Activated CD4-positive, alpha-beta T cell treated with anti-CD3 and anti-CD28 coated beads for 1 hour (primary cell): Measurements from ENCODE around the gene MARS1.
"Not testable (repeated sequence)": the region's sequence is repeated elsewhere in the genome, so short reads cannot be mapped to it uniquely, and the experiment has no call there.

ENCODE experiments used
- DNase-seq: peaks from one replicate; pipeline ENCODE4 v3.0.0-alpha.2; 2020

Gene MARS1

DNA sequence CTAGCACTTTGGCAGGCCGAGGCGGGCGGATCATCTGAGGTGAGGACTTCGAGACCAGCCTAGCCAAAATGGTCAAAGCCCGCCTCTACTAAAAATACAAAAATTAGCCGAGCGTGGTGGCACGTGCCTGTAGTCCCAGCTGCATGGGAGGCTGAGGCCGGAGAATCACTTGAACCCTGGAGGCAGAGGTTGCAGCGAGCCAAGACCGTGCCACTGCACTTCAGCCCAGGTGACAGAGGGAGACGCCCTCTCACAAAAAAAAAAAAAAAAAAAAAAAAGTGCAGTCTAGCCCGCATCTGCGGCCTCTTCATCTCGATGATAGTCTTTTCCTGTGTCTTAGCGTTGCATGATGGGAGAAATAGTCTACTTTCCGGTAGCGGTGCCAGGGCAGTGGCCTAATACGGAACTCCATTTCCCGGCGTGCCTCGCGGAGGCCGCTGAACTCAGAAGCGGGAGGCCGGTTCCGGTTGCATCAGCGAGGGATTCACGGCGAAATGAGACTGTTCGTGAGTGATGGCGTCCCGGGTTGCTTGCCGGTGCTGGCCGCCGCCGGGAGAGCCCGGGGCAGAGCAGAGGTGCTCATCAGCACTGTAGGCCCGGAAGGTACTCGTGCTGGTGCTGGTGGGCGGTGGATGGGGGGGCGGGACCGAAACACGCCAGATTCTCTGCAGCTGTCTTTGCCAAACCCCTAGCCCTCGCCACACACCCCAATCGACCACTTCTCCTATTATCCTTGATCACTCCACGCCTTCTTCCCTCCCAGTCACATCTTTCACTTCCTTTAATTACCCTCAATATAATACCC lies at the start of gene MARS1:
TSS of gene MARS1 (plus strand) at position 472 of the 805 bp plus-strand sequence. CDS start at position 495, 23 bp downstream.
- DNase-seq, result peak; percentile 90

DNA sequence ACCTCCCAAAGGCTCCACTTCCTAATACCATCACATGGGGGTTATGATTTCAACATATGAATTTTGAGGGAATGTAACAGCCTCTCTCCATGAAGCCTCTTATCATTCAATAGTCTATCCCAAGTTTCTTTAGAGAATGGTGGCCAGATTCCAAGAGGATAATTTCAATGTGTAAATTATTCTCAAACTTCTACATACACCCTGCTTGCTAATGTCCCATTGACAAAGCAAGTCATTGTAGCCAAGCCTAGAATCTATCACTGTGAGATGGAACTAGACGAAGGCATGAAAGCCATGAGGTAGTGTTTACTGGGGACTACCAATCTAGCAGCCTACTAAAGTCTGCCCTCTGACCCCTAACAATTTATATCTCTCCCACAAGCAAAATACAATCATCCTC lies 49.5 kb upstream of the MARS1 start:
- DNase-seq, result no peak

DNA sequence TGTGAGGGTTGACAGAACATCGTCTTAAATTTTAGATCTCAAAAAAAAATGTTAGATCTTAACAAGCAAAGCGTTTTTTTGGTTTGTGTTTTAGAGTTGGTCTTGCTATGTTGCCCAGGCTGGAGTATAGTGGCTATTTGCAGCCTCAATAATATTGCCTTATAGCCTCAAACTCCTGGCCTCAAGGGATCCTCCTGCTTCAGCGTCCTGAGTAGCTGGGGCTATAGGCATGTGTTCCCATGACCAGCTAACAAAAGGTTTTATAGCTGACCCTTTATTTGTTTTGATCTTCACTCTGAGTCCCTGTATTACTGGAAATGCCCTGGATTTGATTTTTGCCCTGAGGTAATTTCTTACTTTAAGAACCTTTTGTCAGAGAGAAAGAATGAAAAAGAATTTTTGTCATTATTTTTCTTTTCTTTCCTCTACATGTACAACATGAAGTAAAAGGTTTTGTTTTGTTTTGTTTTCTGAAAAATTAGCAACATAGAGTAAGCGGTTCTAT lies 48.1 kb upstream of the MARS1 start:
- DNase-seq, result no peak

DNA sequence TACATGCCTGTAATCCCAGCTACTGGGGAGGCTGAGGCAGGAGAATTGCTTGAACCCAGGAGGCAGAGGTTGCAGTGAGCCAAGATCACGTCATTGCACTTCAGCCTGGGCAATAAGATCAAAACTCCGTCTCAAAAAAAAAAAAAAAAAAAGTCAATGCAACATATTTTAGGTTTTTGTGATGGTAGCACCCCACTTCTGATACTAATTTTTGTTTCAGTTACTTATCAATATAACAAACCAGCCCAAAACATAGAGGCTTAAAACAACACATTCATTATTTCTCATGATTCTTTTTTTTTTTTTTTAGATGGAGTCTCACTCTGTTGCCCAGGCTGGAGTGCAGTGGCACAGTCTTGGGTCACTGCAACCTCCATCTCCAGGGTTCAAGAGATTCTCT lies 46.5 kb upstream of the MARS1 start:
- not testable (repeated sequence) for DNase-seq

DNA sequence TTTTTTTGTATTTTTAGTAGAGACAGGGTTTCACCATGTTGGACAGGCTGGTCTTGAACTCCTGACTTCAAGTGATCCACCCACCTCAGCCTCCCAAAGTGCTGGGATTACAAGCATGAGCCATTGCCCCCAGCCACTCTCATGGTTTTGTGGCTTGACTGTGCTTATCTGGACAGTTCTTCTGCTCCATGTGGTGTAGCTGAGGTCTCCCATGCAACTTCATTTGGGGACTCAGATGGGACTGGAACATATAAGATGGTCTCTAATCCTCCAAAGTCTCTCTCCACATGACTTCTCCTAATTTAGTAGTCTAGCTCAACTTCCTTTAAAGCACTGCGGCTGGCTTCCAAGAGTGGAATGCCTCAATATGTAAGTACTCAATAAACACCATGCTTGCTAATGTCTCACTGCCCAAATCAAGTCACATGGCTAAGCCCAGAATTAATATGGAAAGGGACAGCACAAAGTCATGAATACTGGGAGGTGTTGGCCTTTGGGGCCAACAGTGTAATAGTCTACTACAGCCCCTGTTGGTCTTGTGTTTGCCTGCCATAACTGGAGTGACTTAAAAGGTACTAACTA lies 45.9 kb upstream of the MARS1 start:
- no peak for DNase-seq

DNA sequence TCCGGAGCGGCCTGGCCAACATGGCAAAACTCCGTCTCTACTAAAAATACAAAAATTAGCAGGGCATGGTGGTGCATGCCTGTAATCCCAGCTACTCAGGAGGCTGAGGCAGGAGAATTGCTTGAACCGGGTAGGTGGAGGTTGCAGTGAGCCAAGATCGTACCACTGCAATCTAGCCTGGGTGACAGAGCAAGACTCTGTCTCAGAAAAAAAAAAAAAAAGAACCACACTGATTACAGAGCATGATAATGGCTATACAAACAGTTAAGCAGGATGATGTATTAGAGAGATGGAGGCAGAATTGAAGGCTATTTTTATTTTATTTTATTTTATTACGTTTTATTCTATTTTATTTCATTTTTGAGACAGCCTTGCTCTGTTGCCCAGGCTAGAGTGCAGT lies 43.5 kb upstream of the MARS1 start:
- DNase-seq, result not testable (repeated sequence)

DNA sequence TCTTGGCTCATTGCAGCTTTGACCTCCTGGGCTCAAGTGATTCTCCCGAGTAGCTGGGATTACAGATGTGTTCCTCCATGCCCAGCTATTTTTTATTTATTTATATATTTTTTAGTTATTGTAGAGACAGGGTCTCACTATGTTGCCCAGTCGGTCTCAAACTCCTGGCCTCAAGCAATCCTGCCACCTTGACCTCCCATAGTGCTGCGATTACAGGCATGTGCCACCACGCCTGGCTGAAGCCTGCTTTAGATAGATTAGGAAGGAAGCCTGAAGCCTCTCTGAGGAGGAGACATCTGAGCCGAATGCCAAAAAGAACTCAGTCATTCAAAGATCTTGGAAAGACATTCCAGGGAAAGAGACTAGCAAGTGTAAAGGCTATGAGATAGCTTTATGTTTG lies 43.1 kb upstream of the MARS1 start:
- DNase-seq, result no peak

DNA sequence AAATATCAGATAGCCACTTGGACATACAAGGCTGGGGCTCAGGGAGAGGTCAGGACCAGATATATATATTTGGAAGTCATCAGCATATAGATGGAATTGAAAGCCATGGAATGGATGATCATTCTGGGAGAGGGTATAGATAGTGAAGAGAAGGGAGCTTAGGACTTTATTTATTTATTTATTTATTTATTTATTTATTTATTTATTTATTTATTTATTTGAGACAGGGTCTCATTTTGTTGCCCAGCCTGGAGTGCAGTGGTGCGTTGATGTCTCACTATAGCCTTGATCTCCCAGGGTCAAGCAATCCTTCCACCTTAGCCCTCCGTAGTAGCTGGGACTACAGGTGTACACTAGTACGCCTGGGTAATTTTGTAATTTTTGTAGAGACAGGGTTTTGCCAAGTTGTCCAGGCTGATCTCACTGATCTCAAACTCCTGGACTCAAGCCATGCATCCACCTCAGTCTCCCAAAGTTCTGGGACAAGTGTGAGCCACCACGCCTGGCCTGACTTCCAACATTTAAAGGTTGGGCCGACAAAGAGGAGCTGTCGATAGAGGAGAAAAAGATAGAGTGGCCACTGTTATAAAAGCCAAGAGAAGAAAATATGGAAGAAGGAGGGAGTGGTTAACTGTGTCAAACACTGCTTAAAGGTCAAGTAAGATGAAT lies 41.4 kb upstream of the MARS1 start:
- DNase-seq, result no peak

DNA sequence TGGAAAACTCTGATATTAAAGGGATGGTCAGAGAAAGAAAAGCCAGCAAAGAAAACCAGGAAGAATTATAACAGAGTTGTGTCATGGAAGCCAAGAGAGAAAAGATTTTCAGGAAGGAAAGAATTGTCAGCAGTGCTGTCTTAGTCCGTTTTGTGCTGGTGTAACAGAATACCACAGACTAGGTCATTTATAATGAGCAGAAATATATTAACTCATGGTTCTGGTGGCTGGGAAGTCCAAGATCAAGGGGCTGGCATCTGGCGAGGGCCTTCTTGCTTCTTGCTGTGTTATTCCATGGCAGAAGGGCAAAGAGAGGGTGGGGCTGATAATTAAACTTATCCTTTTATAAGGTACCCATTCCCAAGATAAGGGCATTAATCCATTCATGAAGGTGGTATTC lies 39.2 kb upstream of the MARS1 start:
- no peak for DNase-seq

DNA sequence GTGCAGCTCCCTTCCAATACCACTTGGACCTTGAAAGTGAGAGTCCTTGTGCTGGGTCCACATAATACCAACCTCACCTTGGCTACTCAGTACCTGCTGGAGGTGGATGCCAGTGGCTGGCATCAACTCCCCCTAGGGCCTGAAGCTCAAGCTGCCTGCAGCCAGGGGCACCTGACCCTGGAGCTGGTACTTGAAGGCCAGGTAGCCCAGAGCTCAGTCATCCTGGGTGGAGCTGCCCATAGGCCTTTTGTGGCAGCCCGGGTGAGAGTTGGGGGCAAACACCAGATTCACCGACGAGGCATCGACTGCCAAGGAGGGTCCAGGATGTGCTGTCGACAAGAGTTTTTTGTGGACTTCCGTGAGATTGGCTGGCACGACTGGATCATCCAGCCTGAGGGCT lies 38.5 kb upstream of the MARS1 start:
- no peak for DNase-seq

DNA sequence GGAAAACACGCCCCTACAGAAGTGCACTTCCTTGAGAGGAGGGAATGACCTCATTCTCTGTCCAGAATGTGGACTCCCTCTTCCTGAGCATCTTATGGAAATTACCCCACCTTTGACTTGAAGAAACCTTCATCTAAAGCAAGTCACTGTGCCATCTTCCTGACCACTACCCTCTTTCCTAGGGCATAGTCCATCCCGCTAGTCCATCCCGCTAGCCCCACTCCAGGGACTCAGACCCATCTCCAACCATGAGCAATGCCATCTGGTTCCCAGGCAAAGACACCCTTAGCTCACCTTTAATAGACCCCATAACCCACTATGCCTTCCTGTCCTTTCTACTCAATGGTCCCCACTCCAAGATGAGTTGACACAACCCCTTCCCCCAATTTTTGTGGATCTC lies 37.8 kb upstream of the MARS1 start:
- no peak for DNase-seq

DNA sequence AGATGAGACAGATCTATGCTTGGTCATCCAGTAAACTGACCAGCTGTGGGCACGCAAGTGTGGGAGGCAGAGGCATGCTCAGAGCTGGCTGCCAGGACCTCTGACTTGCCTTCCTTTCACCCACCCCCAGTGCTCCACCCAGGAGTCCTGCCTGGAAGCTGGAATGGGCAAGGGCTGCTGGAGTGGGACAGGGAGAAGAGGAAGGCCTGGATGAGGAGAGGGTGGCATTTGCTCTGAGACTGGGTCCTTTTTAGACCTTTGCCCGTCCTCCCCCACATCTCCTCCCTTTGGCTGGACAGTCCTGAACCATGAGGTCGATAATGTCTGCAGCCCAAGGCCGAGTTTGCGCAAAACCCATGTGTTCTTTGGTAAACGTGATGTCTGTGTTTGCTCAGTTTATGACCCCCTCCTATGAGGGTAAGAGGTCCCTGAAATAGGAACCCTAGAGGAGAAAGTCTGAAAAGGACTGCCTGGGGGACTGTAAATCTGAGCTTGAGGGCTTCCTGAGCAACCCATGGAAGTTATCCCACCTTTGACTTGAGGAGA lies 36.6 kb upstream of the MARS1 start:
- DNase-seq, result no peak

DNA sequence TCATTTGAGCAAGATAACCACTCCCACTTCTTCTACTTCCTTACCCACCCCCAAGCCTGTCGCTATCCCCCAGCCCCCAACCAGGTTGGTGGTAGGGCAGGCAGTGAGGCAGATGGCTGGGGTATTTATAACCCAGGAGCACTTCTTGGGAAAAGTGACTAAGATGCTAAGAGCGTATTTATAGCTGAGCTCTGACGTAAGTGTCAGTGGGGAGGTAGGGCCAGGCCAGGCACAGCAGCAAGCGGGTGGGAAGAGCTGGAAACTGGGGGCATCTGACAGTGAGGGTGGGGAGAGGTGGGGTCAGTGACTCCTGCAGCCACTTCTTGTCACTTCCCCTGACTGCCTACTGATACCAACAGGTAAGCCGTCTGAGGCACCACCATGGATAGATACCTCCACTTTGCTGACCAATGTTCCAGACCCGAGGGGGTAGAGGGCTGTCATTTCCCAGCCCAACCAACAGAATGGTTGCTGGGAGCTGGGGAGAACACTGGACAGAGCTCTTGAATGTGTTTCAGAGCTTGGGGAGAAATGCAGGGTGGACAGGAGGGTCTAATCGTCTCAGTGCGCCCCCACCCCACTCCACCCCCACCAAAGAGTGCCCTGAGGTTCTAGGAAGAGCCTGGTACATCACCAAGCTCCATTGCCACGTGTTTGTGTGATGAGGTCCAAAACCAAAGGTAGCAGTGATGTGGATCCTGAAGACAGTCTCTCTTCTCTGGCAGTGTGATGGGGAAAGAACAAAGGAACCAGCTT lies 35.5 kb upstream of the MARS1 start:
- no peak for DNase-seq

DNA sequence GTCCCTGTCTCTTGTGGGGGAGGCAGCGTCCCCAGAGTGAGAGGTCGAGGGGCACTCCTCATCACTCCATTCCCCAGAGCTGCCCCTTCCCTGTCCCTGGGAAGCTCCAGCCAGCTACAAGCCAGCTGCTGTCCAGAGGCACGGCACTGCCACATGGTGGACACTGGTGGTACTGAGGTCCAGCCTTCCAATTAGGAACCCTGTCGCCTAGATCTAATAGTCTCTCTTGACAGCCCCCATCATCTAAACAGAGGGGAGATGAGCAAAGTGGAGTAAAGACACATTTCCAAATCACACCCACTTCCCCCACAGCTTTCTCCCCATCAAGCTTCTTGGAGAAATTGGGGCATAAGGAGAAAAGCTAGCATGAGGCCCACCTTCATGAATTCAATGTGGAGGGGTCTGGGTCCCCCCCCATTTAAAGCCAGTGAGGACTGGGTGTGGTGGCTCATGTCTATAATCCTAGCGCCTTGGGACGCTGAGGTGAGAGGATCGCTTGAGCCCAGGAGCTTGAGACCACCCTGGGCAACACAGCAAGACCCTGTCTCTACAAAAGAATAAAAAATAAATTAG lies 34.8 kb upstream of the MARS1 start:
- DNase-seq, result no peak

DNA sequence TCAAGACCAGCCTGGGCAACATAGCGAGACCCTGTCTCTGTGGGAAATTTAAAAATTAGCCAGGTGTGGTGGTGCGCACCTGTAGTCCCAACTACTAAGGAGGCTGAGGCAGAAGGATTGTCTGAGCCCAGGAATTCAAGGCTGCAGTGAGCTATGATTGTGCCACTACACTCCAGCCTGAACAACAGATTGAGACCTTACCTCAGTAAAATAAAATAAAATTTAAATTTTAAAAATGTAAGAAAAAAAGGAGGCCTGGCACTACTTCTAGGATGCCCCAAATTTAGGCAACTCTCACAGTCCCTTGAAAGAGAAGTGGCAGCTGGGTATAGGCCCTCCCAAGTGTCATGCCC lies 33.7 kb upstream of the MARS1 start:
- no peak for DNase-seq

DNA sequence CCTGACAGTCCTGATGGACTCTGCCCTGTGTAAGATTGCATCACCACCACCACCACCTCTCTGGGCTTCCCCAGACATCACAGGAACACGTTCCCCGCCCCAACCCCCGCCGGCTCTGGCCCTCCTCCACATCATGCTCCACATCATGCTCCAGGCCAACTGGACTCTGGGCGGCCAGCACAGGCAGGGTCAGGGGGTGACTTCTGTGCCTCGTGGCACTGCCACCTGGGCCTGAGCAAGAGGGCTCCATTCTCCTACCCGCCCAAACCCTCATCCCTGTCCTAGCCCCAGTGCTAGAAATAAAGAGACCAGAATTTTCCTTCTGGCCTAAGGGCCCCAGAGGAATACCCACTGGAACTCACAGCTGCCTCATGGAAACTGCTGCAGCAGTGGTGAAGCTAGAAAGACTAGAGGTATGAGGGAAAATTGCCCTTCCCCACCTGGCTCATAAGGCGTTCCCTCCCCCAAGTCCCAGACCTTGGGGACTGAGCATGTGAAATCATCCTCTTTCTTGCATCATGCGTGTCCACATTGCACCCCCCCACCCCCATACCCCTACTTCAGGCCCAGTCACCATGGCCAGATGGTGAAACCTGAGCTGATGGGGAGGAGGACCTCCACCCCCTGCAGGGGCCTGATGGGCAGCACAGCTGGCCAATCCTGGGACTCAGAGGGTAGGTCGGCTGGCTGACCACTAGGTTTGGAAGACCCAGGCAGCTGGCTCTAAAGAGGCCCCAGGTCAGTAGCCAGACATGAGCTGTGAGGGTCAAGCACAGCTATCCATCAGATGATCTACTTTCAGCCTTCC lies 33.1 kb upstream of the MARS1 start, which contains the start of gene INHBE:
TSS of gene INHBE (plus strand) at position 742 of the 808 bp plus-strand sequence. CDS start 230 bp downstream, outside the sequence.
- DNase-seq, result no peak

DNA sequence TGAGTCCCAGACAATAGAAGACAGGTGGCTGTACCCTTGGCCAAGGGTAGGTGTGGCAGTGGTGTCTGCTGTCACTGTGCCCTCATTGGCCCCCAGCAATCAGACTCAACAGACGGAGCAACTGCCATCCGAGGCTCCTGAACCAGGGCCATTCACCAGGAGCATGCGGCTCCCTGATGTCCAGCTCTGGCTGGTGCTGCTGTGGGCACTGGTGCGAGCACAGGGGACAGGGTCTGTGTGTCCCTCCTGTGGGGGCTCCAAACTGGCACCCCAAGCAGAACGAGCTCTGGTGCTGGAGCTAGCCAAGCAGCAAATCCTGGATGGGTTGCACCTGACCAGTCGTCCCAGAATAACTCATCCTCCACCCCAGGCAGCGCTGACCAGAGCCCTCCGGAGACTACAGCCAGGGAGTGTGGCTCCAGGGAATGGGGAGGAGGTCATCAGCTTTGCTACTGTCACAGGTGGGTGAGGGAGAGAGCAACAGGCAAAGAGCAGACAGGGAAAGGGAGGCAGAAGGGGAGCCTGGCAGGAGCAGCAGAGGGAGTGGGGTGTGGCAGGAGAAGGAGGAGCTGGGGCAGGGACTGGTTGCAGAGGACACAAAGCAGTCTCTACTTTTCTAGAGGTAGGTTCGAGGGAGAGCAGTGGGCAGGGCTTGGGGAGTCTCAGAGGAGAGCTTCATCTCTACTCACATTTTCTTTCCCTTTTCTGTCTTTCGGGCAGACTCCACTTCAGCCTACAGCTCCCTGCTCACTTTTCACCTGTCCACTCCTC lies 32.3 kb upstream of the MARS1 start:
- no peak for DNase-seq

DNA sequence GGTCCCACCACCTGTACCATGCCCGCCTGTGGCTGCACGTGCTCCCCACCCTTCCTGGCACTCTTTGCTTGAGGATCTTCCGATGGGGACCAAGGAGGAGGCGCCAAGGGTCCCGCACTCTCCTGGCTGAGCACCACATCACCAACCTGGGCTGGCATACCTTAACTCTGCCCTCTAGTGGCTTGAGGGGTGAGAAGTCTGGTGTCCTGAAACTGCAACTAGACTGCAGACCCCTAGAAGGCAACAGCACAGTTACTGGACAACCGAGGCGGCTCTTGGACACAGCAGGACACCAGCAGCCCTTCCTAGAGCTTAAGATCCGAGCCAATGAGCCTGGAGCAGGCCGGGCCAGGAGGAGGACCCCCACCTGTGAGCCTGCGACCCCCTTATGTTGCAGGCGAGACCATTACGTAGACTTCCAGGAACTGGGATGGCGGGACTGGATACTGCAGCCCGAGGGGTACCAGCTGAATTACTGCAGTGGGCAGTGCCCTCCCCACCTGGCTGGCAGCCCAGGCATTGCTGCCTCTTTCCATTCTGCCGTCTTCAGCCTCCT lies 31.6 kb upstream of the MARS1 start:
- no peak for DNase-seq

DNA sequence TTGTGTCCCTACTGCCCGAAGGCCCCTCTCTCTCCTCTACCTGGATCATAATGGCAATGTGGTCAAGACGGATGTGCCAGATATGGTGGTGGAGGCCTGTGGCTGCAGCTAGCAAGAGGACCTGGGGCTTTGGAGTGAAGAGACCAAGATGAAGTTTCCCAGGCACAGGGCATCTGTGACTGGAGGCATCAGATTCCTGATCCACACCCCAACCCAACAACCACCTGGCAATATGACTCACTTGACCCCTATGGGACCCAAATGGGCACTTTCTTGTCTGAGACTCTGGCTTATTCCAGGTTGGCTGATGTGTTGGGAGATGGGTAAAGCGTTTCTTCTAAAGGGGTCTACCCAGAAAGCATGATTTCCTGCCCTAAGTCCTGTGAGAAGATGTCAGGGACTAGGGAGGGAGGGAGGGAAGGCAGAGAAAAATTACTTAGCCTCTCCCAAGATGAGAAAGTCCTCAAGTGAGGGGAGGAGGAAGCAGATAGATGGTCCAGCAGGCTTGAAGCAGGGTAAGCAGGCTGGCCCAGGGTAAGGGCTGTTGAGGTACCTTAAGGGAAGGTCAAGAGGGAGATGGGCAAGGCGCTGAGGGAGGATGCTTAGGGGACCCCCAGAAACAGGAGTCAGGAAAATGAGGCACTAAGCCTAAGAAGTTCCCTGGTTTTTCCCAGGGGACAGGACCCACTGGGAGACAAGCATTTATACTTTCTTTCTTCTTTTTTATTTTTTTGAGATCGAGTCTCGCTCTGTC lies 31.0 kb upstream of the MARS1 start:
- DNase-seq, result no peak

DNA sequence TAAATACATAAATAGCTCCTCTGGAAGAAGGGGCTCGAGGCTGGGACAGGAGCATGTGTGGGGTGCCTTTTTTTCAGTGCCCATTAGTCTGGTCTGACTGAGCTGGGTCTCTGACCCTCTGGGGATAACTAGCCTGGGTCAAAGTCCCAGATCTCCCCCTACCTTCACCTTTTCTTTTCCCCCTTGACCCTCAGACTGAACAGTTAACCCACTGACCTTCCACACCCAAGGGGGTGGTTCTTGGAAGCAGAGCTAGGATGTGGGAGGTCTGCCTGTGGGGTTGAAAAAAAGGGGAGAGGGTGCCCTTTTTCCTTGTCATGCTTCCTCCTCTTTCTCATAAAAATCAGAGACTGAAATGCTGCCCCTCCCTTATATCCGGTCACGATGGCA lies 29.2 kb upstream of the MARS1 start:
- no peak for DNase-seq
